H1 (cell line): ENCODE results near the gene WFDC5. TPM values are rescaled to one million over a fixed set of nuclear protein-coding genes. Genes with fewer than 3 reads are reported as not detected.

Experiments used
- CTCF ChIA-PET: fragments of 300-600 bp; sonication (Branson Sonifier 250); formaldehyde crosslinking; loops from one replicate; lab custom pipeline; 2021; ENCODE audit not compliant: partially characterized antibody; lab: Charles Lee
- POLR2A ChIA-PET: fragments of 300-600 bp; sonication (Branson Sonifier 250); formaldehyde crosslinking; loops from one replicate; lab custom pipeline; 2021; ENCODE audit warnings: inconsistent platforms; ENCODE audit not compliant: partially characterized antibody; lab: Charles Lee
- DNase-seq, 2 experiments: peaks; one replicate each; pipeline versions ENCODE4 v3.0.0 to v3.0.0-alpha.2; 2010 to 2022; ENCODE audit warnings: low spot score in 2 of 2, low read depth in 1 of 2, mixed read lengths in 1 of 2
- FAIRE-seq: peaks from 2 replicates; lab custom pipeline; 2011; peaks lifted over from hg19 to GRCh38; lab: Jason Lieb, UNC
- H2AFZ ChIP-seq: 2 replicates; pipeline ENCODE4 v1.8.1; 2012; ENCODE audit warnings: low read length, inconsistent platforms
- H2AK5ac ChIP-seq: 2 replicates; pipeline ENCODE4 v1.6.1; 2013; ENCODE audit warnings: low read depth, low read length
- H2BK120ac ChIP-seq: replicated peaks from 2 replicates; pipeline ENCODE3; 2013; ENCODE audit warnings: low read depth, low read length, inconsistent platforms
- H2BK12ac ChIP-seq: 2 replicates; pipeline ENCODE4 v1.6.1; 2013; ENCODE audit warnings: low read depth, low read length
- H2BK15ac ChIP-seq: 2 replicates; pipeline ENCODE4 v1.6.1; 2013; ENCODE audit warnings: low read length
- H2BK20ac ChIP-seq: 2 replicates; pipeline ENCODE4 v1.6.1; 2013; ENCODE audit warnings: low read length
- H2BK5ac ChIP-seq: 2 replicates; pipeline ENCODE4 v1.6.1; 2013; ENCODE audit warnings: low read depth, low read length
- H3K14ac ChIP-seq: 2 replicates; pipeline ENCODE4 v1.6.1; 2013; ENCODE audit warnings: inconsistent platforms; ENCODE audit not compliant: insufficient read length
- H3K18ac ChIP-seq: 2 replicates; pipeline ENCODE4 v1.6.1; 2013; ENCODE audit warnings: low read length; ENCODE audit errors: extremely low read depth
- H3K23ac ChIP-seq: 2 replicates; pipeline ENCODE4 v1.6.1; 2013; ENCODE audit warnings: inconsistent platforms; ENCODE audit not compliant: insufficient read length
- H3K23me2 ChIP-seq: 2 replicates; pipeline ENCODE4 v1.6.1; 2013; ENCODE audit warnings: low read depth, low read length
- H3K27ac ChIP-seq: 2 replicates; pipeline ENCODE4 v1.6.1; 2011; ENCODE audit warnings: low read depth, low read length, inconsistent platforms
- H3K27me3 ChIP-seq, 4 experiments: replicated peaks in 1 of 4; 1 replicate in 1 of 4; 2 replicates in 3 of 4; pipeline versions ENCODE4 v1.6.1 to v1.8.1; 2011 to 2013; ENCODE audit warnings: low read length in 3 of 4, mild to moderate bottlenecking in 3 of 4, inconsistent platforms in 2 of 4, mixed read lengths in 2 of 4, moderate library complexity in 1 of 4; ENCODE audit not compliant: control insufficient read depth in 3 of 4, insufficient read depth in 3 of 4; ENCODE audit errors: extremely low read depth in 1 of 4
- H3K36me3 ChIP-seq, 4 experiments: 2 replicates each; pipeline versions ENCODE4 v1.6.1 to v1.8.1; 2011 to 2013; ENCODE audit warnings: mild to moderate bottlenecking in 4 of 4, low read length in 3 of 4, moderate library complexity in 2 of 4, control low read depth in 1 of 4, inconsistent platforms in 1 of 4; ENCODE audit not compliant: insufficient read depth in 4 of 4, control insufficient read depth in 2 of 4
- H3K4ac ChIP-seq: replicated peaks from 2 replicates; pipeline ENCODE3; 2013; ENCODE audit warnings: low read length, low read depth, mixed read lengths, inconsistent platforms; ENCODE audit not compliant: insufficient read length
- H3K4me1 ChIP-seq, 4 experiments: replicated peaks in 1 of 4; 1 replicate in 1 of 4; 2 replicates in 3 of 4; pipeline versions ENCODE4 v1.6.1 to v1.8.1; 2011 to 2013; ENCODE audit warnings: low read length in 3 of 4, inconsistent platforms in 2 of 4, mixed read lengths in 1 of 4; ENCODE audit not compliant: insufficient read depth in 4 of 4, control insufficient read depth in 3 of 4
- H3K4me2 ChIP-seq, 2 experiments: 2 replicates each; pipeline versions ENCODE4 v1.6.1 to v1.8.1; 2011 to 2013; ENCODE audit warnings: low read depth in 2 of 2, low read length in 2 of 2, control low read depth in 1 of 2, inconsistent platforms in 1 of 2, mild to moderate bottlenecking in 1 of 2; ENCODE audit not compliant: insufficient read depth in 1 of 2
- H3K4me3 ChIP-seq, 4 experiments: fragments of 200-600, 300-600 bp in 1 of 4; sonication (generic), shearing (Covaris generic), sonication (Bioruptor Twin) in 1 of 4; 2 replicates each; pipeline versions ENCODE4 v1.5.1 to v1.8.1; 2011 to 2016; ENCODE audit warnings: low read length in 4 of 4, low read depth in 3 of 4, control low read depth in 2 of 4, inconsistent platforms in 2 of 4, mild to moderate bottlenecking in 2 of 4, mixed read lengths in 1 of 4, moderate library complexity in 1 of 4; ENCODE audit not compliant: insufficient read depth in 2 of 4; ENCODE audit errors: extremely low read depth in 1 of 4
- H3K56ac ChIP-seq: replicated peaks from 2 replicates; pipeline ENCODE3; 2013; ENCODE audit warnings: low read depth, mild to moderate bottlenecking, mixed read lengths, low read length, inconsistent platforms; ENCODE audit not compliant: insufficient read length
- H3K79me1 ChIP-seq: 2 replicates; pipeline ENCODE4 v1.6.1; 2013; ENCODE audit warnings: low read depth, low read length, control low read depth
- H3K79me2 ChIP-seq, 2 experiments: 2 replicates each; pipeline versions ENCODE4 v1.6.1 to v1.8.1; 2012 to 2013; ENCODE audit warnings: low read length in 2 of 2, mild to moderate bottlenecking in 2 of 2, inconsistent platforms in 1 of 2; ENCODE audit not compliant: insufficient read depth in 2 of 2, control insufficient read depth in 1 of 2
- H3K9ac ChIP-seq, 4 experiments: replicated peaks in 1 of 4; 1 replicate in 1 of 4; 2 replicates in 3 of 4; pipeline versions ENCODE4 v1.6.1 to v1.8.1; 2011 to 2013; ENCODE audit warnings: low read depth in 3 of 4, low read length in 3 of 4, control low read depth in 2 of 4, mild to moderate bottlenecking in 2 of 4, moderate library complexity in 2 of 4, inconsistent platforms in 1 of 4; ENCODE audit errors: extremely low read depth in 1 of 4
- H3K9me3 ChIP-seq, 2 experiments: 2 replicates each; pipeline versions ENCODE4 v1.6.1 to v1.8.1; 2012 to 2013; ENCODE audit warnings: mild to moderate bottlenecking in 2 of 2, moderate library complexity in 2 of 2, control low read depth in 1 of 2, inconsistent platforms in 1 of 2, low read depth in 1 of 2, low read length in 1 of 2, mixed read lengths in 1 of 2; ENCODE audit not compliant: insufficient read depth in 2 of 2
- H4K20me1 ChIP-seq, 2 experiments: replicated peaks in 1 of 2; 2 replicates each; pipeline versions ENCODE3 to v1.8.1; 2011 to 2013; ENCODE audit warnings: inconsistent platforms in 2 of 2, low read length in 2 of 2, mild to moderate bottlenecking in 1 of 2; ENCODE audit not compliant: insufficient read depth in 2 of 2, control insufficient read depth in 1 of 2
- H4K5ac ChIP-seq: 2 replicates; pipeline ENCODE4 v1.6.1; 2013; ENCODE audit warnings: low read length, low read depth, mixed read lengths, inconsistent platforms; ENCODE audit not compliant: insufficient read length
- H4K8ac ChIP-seq: 2 replicates; pipeline ENCODE4 v1.8.0; 2013; ENCODE audit warnings: mild to moderate bottlenecking, moderate library complexity, low read length, inconsistent platforms; ENCODE audit not compliant: insufficient read depth; ENCODE audit errors: extremely low read depth
- H4K91ac ChIP-seq: replicated peaks from 2 replicates; pipeline ENCODE3; 2013; ENCODE audit warnings: low read length, mixed read lengths, inconsistent platforms; ENCODE audit not compliant: insufficient read length
- EGR1 ChIP-seq: IDR thresholded peaks from 2 replicates; pipeline ENCODE4 v1.6.1; 2011; ENCODE audit warnings: low read depth, low read length, borderline replicate concordance
- EP300 ChIP-seq, 2 experiments: IDR thresholded peaks; 1 replicate in 1 of 2; 2 replicates in 1 of 2; pipeline ENCODE4 v1.6.1; 2011 to 2012; ENCODE audit warnings: low read depth in 2 of 2, low read length in 2 of 2, mild to moderate bottlenecking in 2 of 2, borderline replicate concordance in 1 of 2, inconsistent platforms in 1 of 2, moderate library complexity in 1 of 2
- GABPA ChIP-seq: IDR thresholded peaks from 2 replicates; pipeline ENCODE4 v1.6.1; 2011; ENCODE audit warnings: mild to moderate bottlenecking, low read length, moderate library complexity, borderline replicate concordance; ENCODE audit not compliant: insufficient read depth
- GTF2F1 ChIP-seq: IDR thresholded peaks from 2 replicates; pipeline ENCODE4 v1.6.1; 2012; ENCODE audit warnings: low read depth, low read length, improper control_type of control experiment, borderline replicate concordance
- HDAC6 ChIP-seq: IDR thresholded peaks from one replicate; pipeline ENCODE4 v1.7.1; 2012; ENCODE audit warnings: low read depth, mild to moderate bottlenecking, inconsistent platforms, low read length, moderate library complexity
- MAFK ChIP-seq: IDR thresholded peaks from 2 replicates; pipeline ENCODE4 v1.6.1; 2012; ENCODE audit warnings: low read depth, mild to moderate bottlenecking, improper control_type of control experiment, low read length
- NANOG ChIP-seq: IDR thresholded peaks from 2 replicates; pipeline ENCODE4 v1.6.1; 2011; ENCODE audit warnings: low read length, low read depth, mild to moderate bottlenecking, inconsistent platforms; ENCODE audit not compliant: insufficient read depth, poor library complexity, severe bottlenecking
- NRF1 ChIP-seq: IDR thresholded peaks from 2 replicates; pipeline ENCODE4 v1.6.1; 2011; ENCODE audit warnings: mild to moderate bottlenecking, low read depth, low read length, improper control_type of control experiment
- RXRA ChIP-seq: IDR thresholded peaks from 2 replicates; pipeline ENCODE4 v1.6.1; 2011; ENCODE audit warnings: low read depth, mild to moderate bottlenecking, low read length, moderate library complexity; ENCODE audit not compliant: insufficient read depth
- SP1 ChIP-seq: IDR thresholded peaks from 2 replicates; pipeline ENCODE4 v1.6.1; 2011; ENCODE audit warnings: low read depth, low read length
- TAF7 ChIP-seq: optimal IDR thresholded peaks from 2 replicates; pipeline ENCODE3; 2011; ENCODE audit warnings: low read depth, mild to moderate bottlenecking, inconsistent platforms, low read length, moderate library complexity, borderline replicate concordance
- YY1 ChIP-seq: IDR thresholded peaks from 2 replicates; pipeline ENCODE4 v1.6.1; 2011; ENCODE audit warnings: low read depth, mild to moderate bottlenecking, low read length
- WGBS, 2 experiments: shearing (Covaris generic) in 1 of 2; methylation state at CpG; one replicate each; pipeline versions ENCODE4 v1.1.6 to v1.1.7; 2013 to 2015; ENCODE audit warnings: low lambda C conversion rate in 2 of 2, mixed read lengths in 2 of 2, inconsistent platforms in 1 of 2, low coverage in 1 of 2, missing lambda C conversion rate in 1 of 2; ENCODE audit not compliant: insufficient replicate concordance in 2 of 2, insufficient coverage in 1 of 2, insufficient read length in 1 of 2; ENCODE audit errors: extremely low coverage in 1 of 2, missing lambda C conversion rate in 1 of 2; 5-methylcytosine and 5-hydroxymethylcytosine counted together
- polyA plus RNA-seq, 7 experiments: library from polyadenylated mRNA; depleted of rRNA in 3 of 7; stranded (reverse) in 5 of 7; unstranded in 2 of 7; fragments of >200 nt in 5 of 7; fragments of 200-250 nt in 2 of 7; gene quantifications; 1 replicate in 5 of 7; 2 replicates in 1 of 7; 4 replicates in 1 of 7; pipeline versions ENCODE4 v1.2.1 to v1.2.3, GENCODE V29; 2011 to 2013; ENCODE audit warnings: missing spikeins in 2 of 7, mixed read lengths in 2 of 7
- total RNA-seq: library from RNA; stranded (reverse); fragmentation: NEBNext Ultra II Directional; extraction: Animal tissue kit (Norgen Biotek cat#: 25700); gene quantifications from 2 replicates; pipeline ENCODE4 v1.2.1, GENCODE V29; 2021
- TF ChIP-seq, protein P1 (sequence below): IDR thresholded peaks from 2 replicates; pipeline ENCODE4 v1.6.1; 2011; ENCODE audit warnings: low read length, improper control_type of control experiment

The WFDC5 gene
- total and polyA plus RNA-seq, 2 of the 8 experiments (the other 6 are each of a cell fraction or from before 2014, with no cell fraction given): not detected

DNA sequence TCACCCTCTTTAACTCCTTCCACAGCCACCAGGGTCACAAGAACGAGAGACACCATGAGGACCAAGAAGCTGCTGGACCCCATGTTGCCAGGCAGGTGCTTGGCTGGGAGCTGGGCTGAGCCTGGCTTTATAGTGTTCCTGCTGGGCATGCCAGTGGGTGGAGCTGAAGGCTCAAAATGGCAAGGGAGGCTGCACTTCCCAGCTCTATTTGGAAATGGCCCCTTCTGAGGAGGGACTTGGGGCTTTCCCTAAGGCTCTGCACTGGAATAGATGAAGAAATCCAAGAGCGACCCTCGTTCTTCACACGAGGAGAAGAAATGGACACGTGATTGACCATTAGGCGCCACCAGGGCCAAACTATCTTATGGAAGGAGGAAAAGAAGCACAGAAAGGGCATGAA lies 9.4 kb upstream of the WFDC5 start, which contains the start of gene WFDC12:
Gene WFDC12, minus strand, starts transcription at position 101 of the 400 bp plus-strand sequence. Its CDS starts 18 bp downstream, at position 83.
- no peak within 1 kb of the TSS for H2AK5ac ChIP-seq
- FAIRE-seq: no peak
- 93% methylated on average over 6 of the region's 6 CpGs; no CpG with 5 or more reads in 1 of the 2 experiments for WGBS, 2 experiments
- TF ChIP-seq GTF2F1: no peak
- TF ChIP-seq RXRA: no peak
- TF ChIP-seq SP1: no peak
- no peak for TF ChIP-seq MAFK
- no peak for TF ChIP-seq NANOG
- TF ChIP-seq EP300 (IDR thresholded peaks at IDR 0.05; ENCODE audit: borderline replicate concordance in 1 of 2, low read depth in 2 of 2, low read length in 2 of 2): no peak
- TF ChIP-seq NRF1: no peak
- TF ChIP-seq TAF7: no peak
- TF ChIP-seq GABPA: no peak
- TF ChIP-seq, protein P1, sequence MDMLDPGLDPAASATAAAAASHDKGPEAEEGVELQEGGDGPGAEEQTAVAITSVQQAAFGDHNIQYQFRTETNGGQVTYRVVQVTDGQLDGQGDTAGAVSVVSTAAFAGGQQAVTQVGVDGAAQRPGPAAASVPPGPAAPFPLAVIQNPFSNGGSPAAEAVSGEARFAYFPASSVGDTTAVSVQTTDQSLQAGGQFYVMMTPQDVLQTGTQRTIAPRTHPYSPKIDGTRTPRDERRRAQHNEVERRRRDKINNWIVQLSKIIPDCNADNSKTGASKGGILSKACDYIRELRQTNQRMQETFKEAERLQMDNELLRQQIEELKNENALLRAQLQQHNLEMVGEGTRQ: no peak
- no peak for TF ChIP-seq YY1
- TF ChIP-seq HDAC6: no peak
- TF ChIP-seq EGR1: no peak

More for the DNA sequence above, 9.4 kb upstream of the WFDC5 start, which contains the start of gene WFDC12:
- Histone ChIP-seq H4K91ac (no peak within 1 kb of the TSS), H2BK5ac (no peak within 1 kb of the TSS), H4K20me1 (no peaks in the 10 kb centered on the region), H4K5ac (no peak within 1 kb of the TSS), H3K4me3 (no peak within 1 kb of the TSS), H3K4ac (no peak within 1 kb of the TSS), H2BK15ac (no peak within 1 kb of the TSS), H3K9me3 (0 out of 4 replicates have a peak, but pooled peaks cover 0 to 7% of the 10 kb centered on the region in 2 experiments), H2BK12ac (no peak within 1 kb of the TSS), H2BK120ac (no peak within 1 kb of the TSS), H3K56ac (no peak within 1 kb of the TSS), H2BK20ac (no peak within 1 kb of the TSS), H3K23ac (no peak within 1 kb of the TSS), H4K8ac (no peak within 1 kb of the TSS; the same call in none of the 2 replicates), H3K27ac (no peak within 1 kb of the TSS), H3K9ac (no peak within 1 kb of the TSS), H3K4me1 (no peaks in the 10 kb centered on the region), H3K18ac (no peak within 1 kb of the TSS), H3K79me1 (no peaks in the 10 kb centered on the region), H3K27me3 (no peaks in the 10 kb centered on the region; a peak in 1 of 7 replicates), H3K14ac (no peak within 1 kb of the TSS), H2AFZ (no peak within 1 kb of the TSS), H3K36me3 (no peaks in the 10 kb centered on the region), H3K23me2 (no peaks in the 10 kb centered on the region), H3K79me2 (no peaks in the 10 kb centered on the region), H3K4me2 (no peak within 1 kb of the TSS)
- ChIA-PET CTCF (interaction anchor here (3.1 to 3.6 kb wide), 2 partner anchors 12 to 15 kb away, joined by 12 to 14 read pairs; no protein-coding TSS in a partner anchor), POLR2A (no interaction called here)
- no peak for DNase-seq
